Fibroblast of lung (primary cell): ENCODE data around the gene POPDC2. TPM values are rescaled to one million over a fixed set of nuclear protein-coding genes. Genes with fewer than 3 reads are reported as not detected.

Source experiments
- DNase-seq, 2 donors: peaks; one replicate each; pipeline versions ENCODE4 v3.0.0 to v3.0.0-alpha.2; 2010; ENCODE audit warnings: low read depth in 2 of 2
- H2AFZ ChIP-seq: 2 replicates; pipeline ENCODE4 v1.5.1; 2012; ENCODE audit warnings: low read length, control low read depth, inconsistent platforms
- H3K27ac ChIP-seq: 2 replicates; pipeline ENCODE4 v1.5.1; 2011; ENCODE audit warnings: low read length, control low read depth; ENCODE audit not compliant: insufficient read depth
- H3K27me3 ChIP-seq: 2 replicates; pipeline ENCODE4 v1.5.1; 2011; ENCODE audit warnings: mild to moderate bottlenecking, low read length; ENCODE audit not compliant: control insufficient read depth, insufficient read depth
- H3K36me3 ChIP-seq: 2 replicates; pipeline ENCODE4 v1.5.1; 2011; ENCODE audit warnings: low read length; ENCODE audit not compliant: control insufficient read depth, insufficient read depth
- H3K4me1 ChIP-seq: 2 replicates; pipeline ENCODE4 v1.5.1; 2011; ENCODE audit warnings: low read length; ENCODE audit not compliant: control insufficient read depth, insufficient read depth; ENCODE audit errors: extremely low read depth
- H3K4me2 ChIP-seq: 2 replicates; pipeline ENCODE4 v1.5.1; 2011; ENCODE audit warnings: low read length, control low read depth; ENCODE audit not compliant: insufficient read depth; ENCODE audit errors: extremely low read depth
- H3K4me3 ChIP-seq, 4 experiments: fragments of 200-600 bp in 1 of 4; sonication (generic) in 1 of 4; replicated peaks in 1 of 4; 2 replicates each; pipeline ENCODE4 v1.5.1; 2011 to 2016; ENCODE audit warnings: low read length in 4 of 4, low read depth in 3 of 4, mild to moderate bottlenecking in 3 of 4, control low read depth in 2 of 4, inconsistent platforms in 1 of 4, mixed read lengths in 1 of 4; ENCODE audit not compliant: insufficient read depth in 1 of 4; ENCODE audit errors: control extremely low read depth in 1 of 4
- H3K79me2 ChIP-seq: 2 replicates; pipeline ENCODE4 v1.5.1; 2012; ENCODE audit warnings: mild to moderate bottlenecking, low read length, inconsistent platforms; ENCODE audit not compliant: control insufficient read depth, insufficient read depth
- H3K9ac ChIP-seq: 2 replicates; pipeline ENCODE4 v1.5.1; 2011; ENCODE audit warnings: mild to moderate bottlenecking, low read length, control low read depth; ENCODE audit not compliant: insufficient read depth
- H3K9me3 ChIP-seq: 2 replicates; pipeline ENCODE4 v1.5.1; 2012; ENCODE audit warnings: low read depth, low read length; ENCODE audit not compliant: control insufficient read depth, insufficient read depth
- H4K20me1 ChIP-seq: 2 replicates; pipeline ENCODE4 v1.5.1; 2011; ENCODE audit warnings: low read length; ENCODE audit not compliant: control insufficient read depth, insufficient read depth; ENCODE audit errors: extremely low read depth
- CTCF ChIP-seq, 2 donors: IDR thresholded peaks in 1 of 2; conservative IDR thresholded peaks in 1 of 2; 1 replicate in 1 of 2; 2 replicates in 1 of 2; pipeline ENCODE4 v1.5.1; 2011 to 2012; ENCODE audit warnings: low read length in 2 of 2, control low read depth in 1 of 2, inconsistent platforms in 1 of 2, low read depth in 1 of 2, mild to moderate bottlenecking in 1 of 2
- EZH2 ChIP-seq: IDR thresholded peaks from 2 replicates; pipeline ENCODE4 v1.5.1; 2012; ENCODE audit warnings: low read length, control low read depth, mild to moderate bottlenecking; ENCODE audit errors: missing control alignments
- polyA plus RNA-seq, 2 donors: library from polyadenylated mRNA; depleted of rRNA in 1 of 2; stranded (reverse) in 1 of 2; unstranded in 1 of 2; fragments of >200 nt; gene quantifications; 2 replicates each; pipeline ENCODE4 v1.2.1, GENCODE V29; 2011 to 2012; ENCODE audit warnings: missing spikeins in 1 of 2
- total RNA-seq: library from RNA; depleted of rRNA; stranded (reverse); fragments of >200 nt; gene quantifications from 2 replicates; pipeline ENCODE4 v1.2.1, GENCODE V29; 2014

Gene POPDC2
- total and polyA plus RNA-seq, 2 donors (not counting 1 experiment from before 2014, with no cell fraction given): 0.17 to 0.26 TPM

- peaks cover 14% of the 10 kb centered on the region for H3K4me1 ChIP-seq
- no peaks in the 10 kb centered on the region for H3K36me3 ChIP-seq
- no peak overlapping the region for H2AFZ ChIP-seq
- no peak overlapping the region for H3K4me3 ChIP-seq
- H4K20me1 ChIP-seq: no peaks in the 10 kb centered on the region
- no peak overlapping the region for H3K9ac ChIP-seq
- H3K9me3 ChIP-seq: no peaks in the 10 kb centered on the region
- peak; percentile 66 to 88 for DNase-seq
- no peaks in the 10 kb centered on the region for H3K79me2 ChIP-seq
- H3K27ac ChIP-seq: peak overlapping the region; percentile 64
- TF ChIP-seq CTCF (conservative IDR thresholded peaks at IDR 0.05 in 1 of 2, IDR thresholded peaks at IDR 0.05 in 1 of 2; ENCODE audit: low read depth in 1 of 2, low read length in 2 of 2) (no peak), EZH2 (no peak)
- no peaks in the 10 kb centered on the region for H3K27me3 ChIP-seq
- H3K4me2 ChIP-seq: peak overlapping the region; percentile 44
Measured at GRCh38 chr3:119643528-119643927, 16.9 kb downstream of the POPDC2 start.

GRCh38 chr3:119642746-119643473, 17.5 kb downstream of the POPDC2 start:
- Histone ChIP-seq H3K79me2 (no peaks in the 10 kb centered on the region), H4K20me1 (no peaks in the 10 kb centered on the region), H3K9ac (peak overlapping the region; percentile 5), H3K27ac (peak overlapping the region; percentile 64), H3K27me3 (no peaks in the 10 kb centered on the region), H3K4me2 (no peak overlapping the region), H3K36me3 (no peaks in the 10 kb centered on the region), H3K4me3 (no peak overlapping the region), H2AFZ (peak overlapping the region; percentile 70), H3K9me3 (no peaks in the 10 kb centered on the region), H3K4me1 (peaks cover 18% of the 10 kb centered on the region)
- DNase-seq: peak; percentile 45 to 56
- no peak for TF ChIP-seq CTCF (conservative IDR thresholded peaks at IDR 0.05 in 1 of 2, IDR thresholded peaks at IDR 0.05 in 1 of 2; ENCODE audit: low read depth in 1 of 2, low read length in 2 of 2)
- no peak for TF ChIP-seq EZH2

DNA sequence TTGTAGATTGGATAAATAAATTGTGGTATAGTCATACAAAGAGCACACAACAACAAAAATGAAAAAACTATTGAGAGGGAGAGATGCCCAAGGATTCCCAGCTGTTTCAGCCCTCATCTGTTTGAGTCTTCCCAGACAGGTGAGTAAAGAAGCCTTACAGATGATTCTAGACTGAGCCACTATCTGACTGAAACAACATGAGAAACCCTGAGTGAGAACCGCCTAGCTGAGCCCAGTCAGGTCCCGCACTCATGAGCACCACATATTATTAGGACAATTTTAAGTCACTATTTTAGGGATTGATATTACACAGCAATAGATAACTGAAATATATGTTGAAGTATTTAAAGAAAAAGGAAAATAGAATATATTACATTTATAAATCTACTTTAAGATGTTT, 19.0 kb downstream of the POPDC2 start:
- H3K4me3 ChIP-seq: no peak overlapping the region
- TF ChIP-seq EZH2 (no peak), CTCF (conservative IDR thresholded peaks at IDR 0.05 in 1 of 2, IDR thresholded peaks at IDR 0.05 in 1 of 2; ENCODE audit: low read depth in 1 of 2, low read length in 2 of 2) (no peak)
- no peak overlapping the region for H3K27ac ChIP-seq

More for the DNA sequence above, 19.0 kb downstream of the POPDC2 start:
- Histone ChIP-seq H3K79me2 (no peaks in the 10 kb centered on the region), H3K9ac (no peak overlapping the region), H2AFZ (no peak overlapping the region), H3K4me1 (peaks cover 24% of the 10 kb centered on the region), H3K27me3 (no peaks in the 10 kb centered on the region), H3K36me3 (no peaks in the 10 kb centered on the region), H3K9me3 (no peaks in the 10 kb centered on the region), H3K4me2 (no peak overlapping the region), H4K20me1 (no peaks in the 10 kb centered on the region)
- no peak for DNase-seq
